Memory B cell (primary cell): ENCODE results near the gene PLCXD3.
"Not testable (repeated sequence)": the region's sequence is repeated elsewhere in the genome, so short reads cannot be mapped to it uniquely, and the experiment has no call there.

Experiments used
- ATAC-seq: fragments of 150-1000 bp; cut with Tn5 transposase; 2 replicates; pipeline ENCODE4 v1.10.0; 2021; ENCODE audit warnings: low read depth, mild to moderate bottlenecking, moderate library complexity
- DNase-seq, 2 donors: peaks; one replicate each; pipeline ENCODE4 v3.0.0; 2022; ENCODE audit warnings: low spot score in 2 of 2
- H3K27ac Mint-ChIP-seq: one replicate; pipeline ENCODE4 v1.8.0; 2022; ENCODE audit warnings: mild to moderate bottlenecking, moderate library complexity, mixed read lengths
- H3K27me3 Mint-ChIP-seq: one replicate; pipeline ENCODE4 v1.8.0; 2022; ENCODE audit warnings: mixed read lengths
- H3K36me3 Mint-ChIP-seq: one replicate; pipeline ENCODE4 v1.8.0; 2022; ENCODE audit warnings: mild to moderate bottlenecking, mixed read lengths
- H3K4me1 Mint-ChIP-seq: one replicate; pipeline ENCODE4 v1.8.0; 2022; ENCODE audit warnings: mixed read lengths
- H3K4me3 Mint-ChIP-seq: one replicate; pipeline ENCODE4 v1.8.0; 2022; ENCODE audit warnings: mild to moderate bottlenecking, moderate library complexity, mixed read lengths
- H3K9me3 Mint-ChIP-seq: one replicate; pipeline ENCODE4 v1.8.0; 2022; ENCODE audit warnings: mixed read lengths

PLCXD3 gene

GRCh38 chr5:41337216-41337615, 173.2 kb downstream of the PLCXD3 start:
- Mint-ChIP-seq H3K36me3 (no peaks in the 10 kb centered on the region), H3K9me3 (no peaks in the 10 kb centered on the region), H3K27me3 (no peaks in the 10 kb centered on the region), H3K27ac (no peak overlapping the region), H3K4me3 (no peak overlapping the region), H3K4me1 (no peaks in the 10 kb centered on the region)
- ATAC-seq (no peak), DNase-seq (no peak)

GRCh38 chr5:41336471-41336870, 173.9 kb downstream of the PLCXD3 start:
- ATAC-seq (no peak), DNase-seq (no peak)
- no peaks in the 10 kb centered on the region for H3K9me3 Mint-ChIP-seq
- no peak overlapping the region for H3K27ac Mint-ChIP-seq
- H3K4me3 Mint-ChIP-seq, result no peak overlapping the region
- no peaks in the 10 kb centered on the region for H3K27me3 Mint-ChIP-seq
- H3K36me3 Mint-ChIP-seq, result no peaks in the 10 kb centered on the region
- no peaks in the 10 kb centered on the region for H3K4me1 Mint-ChIP-seq

- DNase-seq (no peak), ATAC-seq (no peak)
- no peak overlapping the region for H3K27ac Mint-ChIP-seq
- no peaks in the 10 kb centered on the region for H3K9me3 Mint-ChIP-seq
- H3K36me3 Mint-ChIP-seq, result no peaks in the 10 kb centered on the region
- H3K4me3 Mint-ChIP-seq, result no peak overlapping the region
- H3K27me3 Mint-ChIP-seq, result no peaks in the 10 kb centered on the region
- H3K4me1 Mint-ChIP-seq, result no peaks in the 10 kb centered on the region
These were observed 174.7 kb downstream of the PLCXD3 start for GRCh38 chr5:41335596-41336181.

GRCh38 chr5:41334758-41335157, 175.6 kb downstream of the PLCXD3 start:
- peaks cover 3% of the 10 kb centered on the region for H3K9me3 Mint-ChIP-seq
- no peak for DNase-seq

GRCh38 chr5:41334221-41334620, 176.2 kb downstream of the PLCXD3 start:
- DNase-seq, result no peak
- Mint-ChIP-seq H3K27me3 (no peaks in the 10 kb centered on the region), H3K36me3 (no peaks in the 10 kb centered on the region), H3K9me3 (peaks cover 3% of the 10 kb centered on the region), H3K4me1 (no peaks in the 10 kb centered on the region), H3K27ac (no peak overlapping the region), H3K4me3 (no peak overlapping the region)
- ATAC-seq, result no peak

More at GRCh38 chr5:41334758-41335157, 175.6 kb downstream of the PLCXD3 start:
- H3K36me3 Mint-ChIP-seq, result no peaks in the 10 kb centered on the region
- no peaks in the 10 kb centered on the region for H3K4me1 Mint-ChIP-seq
- no peak for ATAC-seq
- no peak overlapping the region for H3K4me3 Mint-ChIP-seq
- no peaks in the 10 kb centered on the region for H3K27me3 Mint-ChIP-seq
- H3K27ac Mint-ChIP-seq, result no peak overlapping the region

GRCh38 chr5:41325074-41325473, 185.3 kb downstream of the PLCXD3 start:
- DNase-seq, result no peak
- Mint-ChIP-seq H3K27me3 (no peaks in the 10 kb centered on the region), H3K27ac (no peak overlapping the region), H3K4me1 (no peaks in the 10 kb centered on the region), H3K36me3 (no peaks in the 10 kb centered on the region), H3K4me3 (no peak overlapping the region), H3K9me3 (peaks cover 4% of the 10 kb centered on the region)
- ATAC-seq, result no peak

- ATAC-seq, H3K9me3 Mint-ChIP-seq, H3K4me1 Mint-ChIP-seq, DNase-seq, H3K27me3 Mint-ChIP-seq, H3K36me3 Mint-ChIP-seq, H3K4me3 Mint-ChIP-seq, H3K27ac Mint-ChIP-seq: not testable (repeated sequence)
These were observed 187.6 kb downstream of the PLCXD3 start for GRCh38 chr5:41322826-41323225.

- DNase-seq, result no peak
- Mint-ChIP-seq H3K27me3 (peaks cover 1% of the 10 kb centered on the region), H3K9me3 (peaks cover 3% of the 10 kb centered on the region), H3K36me3 (no peaks in the 10 kb centered on the region), H3K4me3 (no peak overlapping the region), H3K27ac (no peak overlapping the region), H3K4me1 (no peaks in the 10 kb centered on the region)
- ATAC-seq, result no peak
These were observed 197.8 kb downstream of the PLCXD3 start for GRCh38 chr5:41312478-41313060.

- no peak overlapping the region for H3K27ac Mint-ChIP-seq
- no peak for ATAC-seq
- peaks cover 3% of the 10 kb centered on the region for H3K9me3 Mint-ChIP-seq
- H3K36me3 Mint-ChIP-seq, result no peaks in the 10 kb centered on the region
- H3K27me3 Mint-ChIP-seq, result peaks cover 1% of the 10 kb centered on the region
- no peaks in the 10 kb centered on the region for H3K4me1 Mint-ChIP-seq
- DNase-seq, result no peak
- no peak overlapping the region for H3K4me3 Mint-ChIP-seq
These were observed 198.3 kb downstream of the PLCXD3 start for GRCh38 chr5:41312066-41312465.

- no peaks in the 10 kb centered on the region for H3K36me3 Mint-ChIP-seq
- H3K9me3 Mint-ChIP-seq, result peaks cover 3% of the 10 kb centered on the region
- DNase-seq, result no peak
- H3K4me1 Mint-ChIP-seq, result no peaks in the 10 kb centered on the region
- H3K4me3 Mint-ChIP-seq, result no peak overlapping the region
- H3K27me3 Mint-ChIP-seq, result peaks cover 1% of the 10 kb centered on the region
- no peak for ATAC-seq
- no peak overlapping the region for H3K27ac Mint-ChIP-seq
These were observed 201.1 kb downstream of the PLCXD3 start for GRCh38 chr5:41309275-41309674.

GRCh38 chr5:41306005-41306404, 204.4 kb downstream of the PLCXD3 start:
- Mint-ChIP-seq H3K9me3 (peaks cover 3% of the 10 kb centered on the region), H3K27ac (no peak overlapping the region), H3K36me3 (no peaks in the 10 kb centered on the region), H3K4me1 (no peaks in the 10 kb centered on the region), H3K4me3 (no peak overlapping the region), H3K27me3 (no peaks in the 10 kb centered on the region)
- DNase-seq, result no peak
- ATAC-seq, result no peak

GRCh38 chr5:41305056-41305455, 205.3 kb downstream of the PLCXD3 start:
- no peak for DNase-seq
- Mint-ChIP-seq H3K4me3 (no peak overlapping the region), H3K9me3 (peaks cover 3% of the 10 kb centered on the region), H3K27me3 (no peaks in the 10 kb centered on the region), H3K27ac (no peak overlapping the region), H3K36me3 (no peaks in the 10 kb centered on the region), H3K4me1 (no peaks in the 10 kb centered on the region)
- ATAC-seq, result no peak

- H3K36me3 Mint-ChIP-seq, result no peaks in the 10 kb centered on the region
- DNase-seq, result no peak
- H3K27me3 Mint-ChIP-seq, result no peaks in the 10 kb centered on the region
- no peaks in the 10 kb centered on the region for H3K9me3 Mint-ChIP-seq
- no peak overlapping the region for H3K4me3 Mint-ChIP-seq
- H3K4me1 Mint-ChIP-seq, result no peaks in the 10 kb centered on the region
- no peak overlapping the region for H3K27ac Mint-ChIP-seq
- no peak for ATAC-seq
These were observed 214.3 kb downstream of the PLCXD3 start for GRCh38 chr5:41296066-41296465.

- H3K9me3 Mint-ChIP-seq, result peaks cover 5% of the 10 kb centered on the region
- DNase-seq, result no peak
- H3K27me3 Mint-ChIP-seq, result no peaks in the 10 kb centered on the region
- ATAC-seq, result no peak
- no peak overlapping the region for H3K4me3 Mint-ChIP-seq
- H3K27ac Mint-ChIP-seq, result no peak overlapping the region
- no peaks in the 10 kb centered on the region for H3K4me1 Mint-ChIP-seq
- H3K36me3 Mint-ChIP-seq, result no peaks in the 10 kb centered on the region
These were observed 219.1 kb downstream of the PLCXD3 start for GRCh38 chr5:41291323-41291722.

- no peak overlapping the region for H3K27ac Mint-ChIP-seq
- H3K27me3 Mint-ChIP-seq, result no peaks in the 10 kb centered on the region
- no peak overlapping the region for H3K4me3 Mint-ChIP-seq
- DNase-seq (no peak), ATAC-seq (no peak)
- no peaks in the 10 kb centered on the region for H3K4me1 Mint-ChIP-seq
- H3K36me3 Mint-ChIP-seq, result no peaks in the 10 kb centered on the region
- H3K9me3 Mint-ChIP-seq, result peaks cover 5% of the 10 kb centered on the region
These were observed 219.6 kb downstream of the PLCXD3 start for GRCh38 chr5:41290810-41291209.
